HUDEP-2 (cell line): ENCODE results near the gene SLCO2A1.

Experiments used
- DNase-seq, 76 experiments: peaks; one replicate each; lab custom pipeline; 2025; ENCODE audit not compliant: unreplicated experiment in 76 of 76; lab: John Stamatoyannopoulos, UW

Gene SLCO2A1

GRCh38 chr3:134003066-134003465 is 26.7 kb downstream of the SLCO2A1 start:
- DNase-seq = no peak

DNA sequence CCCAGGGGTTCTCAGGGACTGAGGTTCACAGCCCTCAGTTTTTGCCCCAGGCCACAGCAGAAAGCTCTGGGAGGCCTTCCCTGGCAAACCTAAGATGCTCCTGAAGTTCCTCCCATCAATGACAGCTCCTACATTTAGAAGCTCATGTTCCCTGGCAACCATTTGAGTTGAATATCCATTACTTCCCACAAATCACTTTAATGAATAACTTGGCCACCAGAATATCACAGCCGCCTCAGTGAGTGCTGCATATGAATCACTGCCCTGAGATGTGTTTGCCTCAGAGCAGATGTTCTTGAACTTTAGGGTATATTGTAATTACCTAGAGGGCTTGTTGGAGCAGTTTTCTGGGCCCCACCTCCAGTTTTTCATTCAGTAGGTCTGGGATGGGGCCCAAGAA is 27.4 kb downstream of the SLCO2A1 start:
- no peak for DNase-seq

- DNase-seq = no peak
Measured at GRCh38 chr3:134001251-134001650, 28.5 kb downstream of the SLCO2A1 start.

DNA sequence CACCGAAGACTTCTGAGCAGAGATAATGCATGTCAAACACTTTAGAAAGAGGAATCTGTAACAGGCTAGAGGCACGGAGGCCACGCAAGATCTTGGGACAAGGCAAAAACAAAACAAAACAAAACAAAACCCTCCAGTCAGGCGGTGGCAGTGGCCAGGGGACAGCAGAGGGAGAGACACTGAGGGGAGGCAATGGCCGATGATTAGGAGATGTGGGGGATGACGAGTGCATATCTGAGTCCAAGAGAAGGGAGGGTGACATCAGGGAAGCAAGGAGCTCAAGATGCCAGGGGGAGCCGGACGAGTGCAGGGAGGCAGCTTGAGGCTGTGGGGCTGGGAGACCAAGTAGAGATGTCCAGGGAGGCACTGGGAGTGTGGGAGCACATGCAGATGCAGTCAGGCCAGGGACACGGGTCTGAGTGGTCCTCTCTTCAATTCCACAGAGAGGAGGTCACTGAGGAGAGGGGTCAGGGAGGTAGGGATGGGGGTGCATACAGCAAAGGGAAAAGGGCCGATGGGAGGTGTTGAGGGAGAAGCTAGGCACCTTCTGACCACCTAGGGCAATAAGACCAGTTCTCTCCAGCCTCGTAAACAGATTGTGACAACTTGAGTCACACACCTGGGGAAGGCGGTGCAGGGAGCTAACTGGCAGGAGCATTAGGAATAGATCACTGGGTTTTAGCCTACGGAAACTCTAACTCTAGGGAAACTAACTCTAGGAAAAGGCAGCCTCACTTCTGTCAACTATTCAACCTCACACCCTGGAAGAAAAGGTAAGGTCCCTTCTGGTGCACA is 29.6 kb downstream of the SLCO2A1 start:
- DNase-seq = no peak

- DNase-seq = no peak
Measured at GRCh38 chr3:133998691-133999241, 31.0 kb downstream of the SLCO2A1 start.

GRCh38 chr3:133997871-133998635 is 31.7 kb downstream of the SLCO2A1 start:
- DNase-seq = no peak

DNA sequence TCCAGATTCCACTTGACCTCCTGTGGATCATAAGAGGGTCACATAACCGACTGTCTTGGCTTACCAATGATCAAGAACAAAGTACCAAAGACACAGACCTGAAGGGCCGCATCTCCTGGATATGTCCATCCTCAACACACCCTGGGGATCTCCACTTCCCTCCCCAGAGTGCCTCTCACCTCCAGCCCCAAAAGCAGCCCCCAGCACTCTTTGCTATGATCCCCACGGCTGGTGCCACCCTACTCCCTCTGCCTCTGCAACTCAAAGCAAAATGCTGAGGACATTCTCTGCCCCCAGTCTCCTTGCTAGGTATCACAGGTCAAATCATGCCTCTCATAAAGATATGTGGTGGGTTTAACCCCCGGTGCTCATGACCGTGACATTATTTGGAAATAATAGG is 32.7 kb downstream of the SLCO2A1 start:
- DNase-seq = no peak

DNA sequence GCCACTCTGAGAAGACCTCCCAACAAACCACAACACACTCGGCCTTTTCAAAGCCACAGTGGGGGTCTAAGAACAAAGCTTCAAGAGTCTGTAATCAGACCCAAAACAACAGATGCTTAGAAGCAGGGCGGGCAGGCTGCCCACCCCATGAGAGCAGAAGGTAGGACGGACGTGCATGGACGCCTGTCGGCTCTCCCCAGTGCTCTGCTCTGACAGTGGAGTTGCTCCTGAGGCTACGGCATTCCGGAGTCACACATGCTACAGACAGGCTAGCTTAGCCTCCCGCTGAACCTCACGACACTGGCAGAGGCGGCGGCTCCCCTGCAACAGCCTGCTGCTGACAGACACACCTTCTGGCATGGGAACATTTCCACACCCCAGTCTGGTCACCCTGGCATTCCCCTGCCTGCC is 33.5 kb downstream of the SLCO2A1 start:
- no peak for DNase-seq

GRCh38 chr3:133995264-133995663 is 34.5 kb downstream of the SLCO2A1 start:
- DNase-seq = no peak

DNA sequence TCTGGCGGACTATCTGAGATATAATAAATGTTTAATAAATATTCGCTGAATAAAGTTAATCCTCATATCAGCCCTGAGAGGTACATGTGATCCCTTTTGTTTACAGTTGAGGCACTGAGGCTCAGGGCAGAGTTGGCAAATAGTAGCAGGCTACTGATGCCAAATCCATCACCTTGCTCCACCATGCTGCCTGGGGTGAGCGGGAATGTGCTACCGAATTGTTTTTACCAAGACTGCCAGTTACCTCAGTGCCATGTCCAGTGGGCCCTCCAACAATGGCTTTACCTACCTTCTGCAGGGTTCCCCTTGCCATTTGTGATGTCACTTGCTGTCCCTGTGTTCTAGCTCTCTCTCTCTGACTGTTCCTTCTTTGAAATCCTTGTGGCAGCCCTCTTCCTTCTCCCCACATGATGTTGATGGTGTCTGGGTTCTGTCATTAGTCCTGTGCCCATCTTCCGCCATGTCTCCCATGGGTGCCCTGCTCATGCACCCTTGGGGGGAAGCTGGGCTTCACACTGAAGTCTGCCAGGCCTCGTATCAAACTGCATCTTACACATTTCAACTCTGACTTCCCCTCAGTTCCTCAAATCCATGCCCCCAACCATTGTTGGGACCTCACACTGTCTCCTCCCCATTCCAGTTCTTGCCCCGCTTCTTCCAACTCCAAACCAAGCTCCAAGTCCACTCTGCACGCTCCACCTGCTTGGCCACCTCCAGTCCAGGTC is 35.4 kb downstream of the SLCO2A1 start:
- no peak for DNase-seq

DNA sequence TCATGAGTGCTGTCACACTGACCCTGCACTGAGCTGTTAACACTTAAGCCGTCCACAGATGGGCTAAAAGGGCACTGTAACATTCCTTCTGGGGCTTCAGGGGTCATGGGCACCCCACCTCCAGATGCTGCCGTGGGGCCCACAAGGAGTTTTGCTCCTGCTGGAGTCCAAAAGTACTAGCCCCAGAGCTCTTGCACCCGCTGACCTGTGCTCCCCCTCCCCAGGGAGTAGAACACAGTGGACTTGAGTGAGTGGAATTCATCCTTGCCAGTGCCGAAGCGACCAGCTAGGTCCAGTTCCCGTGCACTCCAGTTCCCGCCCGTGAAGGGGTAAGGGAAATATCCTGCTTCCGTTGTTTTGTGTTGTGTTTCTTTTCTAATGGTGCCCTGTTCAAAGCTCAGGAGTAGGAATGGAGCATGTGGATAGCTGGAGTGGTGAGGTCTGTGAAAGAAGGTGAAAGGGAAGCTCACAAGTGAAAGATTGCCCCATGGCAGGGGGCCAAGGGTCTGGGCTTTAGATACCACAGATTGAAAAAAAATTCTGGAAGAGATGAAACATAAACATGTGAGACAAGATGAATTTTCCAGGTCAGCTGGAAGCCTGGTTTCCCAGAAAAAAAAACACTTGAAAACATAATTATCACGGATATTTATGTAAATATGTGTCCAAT is 36.6 kb downstream of the SLCO2A1 start:
- DNase-seq = no peak

GRCh38 chr3:133992381-133992780 is 37.3 kb downstream of the SLCO2A1 start:
- DNase-seq = no peak

GRCh38 chr3:133991637-133992036 is 38.1 kb downstream of the SLCO2A1 start:
- DNase-seq = no peak

DNA sequence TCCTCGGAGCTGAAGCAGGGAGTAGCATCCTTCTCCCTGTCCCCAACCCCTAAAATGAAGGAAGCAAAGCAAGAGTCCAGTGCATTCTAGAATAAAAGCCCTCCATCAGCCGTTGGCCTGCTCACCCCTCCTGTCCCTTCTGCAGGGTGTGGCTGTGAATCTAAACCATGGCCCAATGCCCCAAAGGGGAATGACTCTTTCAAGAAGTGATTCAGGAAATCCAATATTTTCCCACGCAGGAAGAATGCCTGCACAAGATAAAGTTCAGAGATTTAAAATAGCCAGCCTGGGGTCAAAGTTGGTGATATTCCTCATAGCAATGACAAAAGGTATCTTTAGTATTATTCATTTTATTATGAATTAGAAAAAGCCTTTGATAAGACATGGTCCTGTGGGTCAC is 38.5 kb downstream of the SLCO2A1 start:
- no peak for DNase-seq

GRCh38 chr3:133989936-133990702 is 39.6 kb downstream of the SLCO2A1 start:
- DNase-seq = no peak

GRCh38 chr3:133988631-133989161 is 41.0 kb downstream of the SLCO2A1 start:
- DNase-seq = no peak

GRCh38 chr3:133987948-133988484 is 41.7 kb downstream of the SLCO2A1 start:
- DNase-seq = no peak

- no peak for DNase-seq
Measured at GRCh38 chr3:133987136-133987535, 42.6 kb downstream of the SLCO2A1 start.

DNA sequence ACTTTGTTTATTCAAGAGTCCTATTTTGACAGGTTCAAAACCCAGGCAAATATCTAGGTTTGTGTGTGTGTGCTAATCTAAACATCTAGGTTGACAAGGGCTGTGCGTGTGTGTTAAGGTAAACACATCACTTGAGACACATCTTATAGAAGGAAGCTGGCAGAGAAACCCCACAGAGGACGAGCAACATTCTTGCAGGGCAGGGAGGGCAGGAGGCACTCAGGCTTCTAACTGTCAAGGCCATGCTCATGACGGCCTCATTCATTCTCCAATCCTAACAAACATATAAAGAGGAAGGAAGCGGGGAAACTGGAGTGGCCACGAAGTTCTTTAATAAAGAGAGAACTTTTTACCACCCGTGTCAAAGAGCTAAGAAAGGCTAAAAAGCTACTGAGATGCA is 43.4 kb downstream of the SLCO2A1 start:
- no peak for DNase-seq
